Raji (cell line): Measurements from ENCODE around the gene RFT1.

ENCODE experiments used
- POLR2A ChIP-seq: IDR thresholded peaks from 2 replicates; pipeline ENCODE4 v1.6.1; 2011; ENCODE audit warnings: low read depth, low read length, control low read depth; ENCODE audit not compliant: insufficient read depth

RFT1 gene

GRCh38 chr3:53123510-53123909, 6.7 kb downstream of the RFT1 start:
- no peak for TF ChIP-seq POLR2A

- TF ChIP-seq POLR2A = no peak
Measured at GRCh38 chr3:53122933-53123305, 7.3 kb downstream of the RFT1 start.

- TF ChIP-seq POLR2A = no peak
Measured at GRCh38 chr3:53122255-53122932, 7.8 kb downstream of the RFT1 start.

GRCh38 chr3:53120336-53120735, 9.9 kb downstream of the RFT1 start:
- TF ChIP-seq POLR2A = no peak

- TF ChIP-seq POLR2A = no peak
Measured at GRCh38 chr3:53116956-53117355, 13.3 kb downstream of the RFT1 start.

GRCh38 chr3:53114412-53115074, 15.7 kb downstream of the RFT1 start:
- TF ChIP-seq POLR2A = no peak

- no peak for TF ChIP-seq POLR2A
Measured at GRCh38 chr3:53114011-53114400, 16.2 kb downstream of the RFT1 start.

GRCh38 chr3:53113293-53114010, 16.8 kb downstream of the RFT1 start:
- no peak for TF ChIP-seq POLR2A

- no peak for TF ChIP-seq POLR2A
Measured at GRCh38 chr3:53111822-53112221, 18.4 kb downstream of the RFT1 start.

GRCh38 chr3:53109891-53110771, 20.1 kb downstream of the RFT1 start:
- no peak for TF ChIP-seq POLR2A

- TF ChIP-seq POLR2A = no peak
Measured at GRCh38 chr3:53109190-53109589, 21.0 kb downstream of the RFT1 start.

- no peak for TF ChIP-seq POLR2A
Measured at GRCh38 chr3:53104762-53105161, 25.5 kb downstream of the RFT1 start.

GRCh38 chr3:53103397-53104296, 26.6 kb downstream of the RFT1 start:
- TF ChIP-seq POLR2A = no peak

GRCh38 chr3:53102601-53103147, 27.6 kb downstream of the RFT1 start:
- no peak for TF ChIP-seq POLR2A
